GM19452 (cell line): ENCODE results near the gene SLC4A5.
"Not testable (repeated sequence)": the region's sequence is repeated elsewhere in the genome, so short reads cannot be mapped to it uniquely, and the experiment has no call there.

Experiments used
- ATAC-seq: cut with Tn5 transposase; IDR thresholded peaks from one replicate; pipeline ENCODE4 v1.9.1; 2021; ENCODE audit not compliant: unreplicated experiment

SLC4A5 gene

DNA sequence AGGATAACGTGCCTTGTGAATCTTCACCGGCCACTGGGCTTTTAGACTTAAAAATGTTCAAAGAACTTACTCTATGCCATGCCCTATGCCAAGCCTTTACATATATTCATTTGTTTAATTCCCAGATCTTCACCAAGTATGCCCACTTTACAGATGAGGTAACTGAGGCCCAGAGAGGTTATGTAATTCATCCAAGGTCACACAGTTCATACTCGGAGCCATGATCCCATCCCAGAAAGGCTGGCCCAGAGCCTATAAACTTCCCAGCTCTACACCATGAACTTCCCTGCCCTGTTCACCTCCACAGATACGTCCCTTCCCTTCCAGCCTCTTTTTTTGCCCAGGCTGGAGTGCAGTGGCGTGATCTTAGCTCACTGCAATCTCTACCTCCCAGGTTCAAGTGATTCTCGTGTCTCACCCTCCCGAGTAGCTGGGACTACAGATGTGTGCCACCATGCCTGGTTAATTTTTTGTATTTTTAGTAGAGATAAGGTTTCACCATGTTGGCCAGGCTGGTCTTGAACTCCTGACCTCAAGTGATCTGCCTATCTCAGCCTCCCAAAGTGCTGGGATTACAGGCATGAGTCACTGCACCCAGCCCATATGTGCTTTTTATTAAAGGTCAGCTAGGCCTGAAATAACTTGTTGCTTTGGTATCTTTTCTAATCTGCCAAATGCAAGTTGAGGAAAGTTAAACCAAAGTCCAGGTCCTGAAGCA lies 100.7 kb downstream of the SLC4A5 start:
- ATAC-seq, result no peak

DNA sequence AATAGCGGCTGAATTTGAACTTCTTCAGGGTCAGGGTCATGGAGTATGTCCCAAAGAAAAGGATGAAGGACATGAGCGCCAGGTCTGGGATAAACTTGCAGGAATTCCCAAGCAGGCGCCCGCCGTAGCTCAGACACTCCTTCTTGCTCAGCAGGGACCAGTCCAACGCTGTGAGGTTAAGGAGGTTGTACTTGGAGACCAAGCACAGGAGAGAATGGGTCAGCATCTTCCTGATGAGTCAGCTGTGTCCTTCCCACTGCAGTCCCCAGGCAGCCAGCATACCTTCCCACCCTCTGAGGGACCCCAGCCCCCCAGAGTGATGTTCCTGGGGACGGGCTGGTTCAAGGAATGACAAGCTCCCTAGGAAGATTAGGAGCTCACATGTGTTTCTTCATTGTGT lies 103.9 kb downstream of the SLC4A5 start:
- no peak for ATAC-seq

- no peak for ATAC-seq
Measured at GRCh38 chr2:74238879-74239278, 104.3 kb downstream of the SLC4A5 start.

GRCh38 chr2:74235041-74235440 lies 108.2 kb downstream of the SLC4A5 start:
- no peak for ATAC-seq

DNA sequence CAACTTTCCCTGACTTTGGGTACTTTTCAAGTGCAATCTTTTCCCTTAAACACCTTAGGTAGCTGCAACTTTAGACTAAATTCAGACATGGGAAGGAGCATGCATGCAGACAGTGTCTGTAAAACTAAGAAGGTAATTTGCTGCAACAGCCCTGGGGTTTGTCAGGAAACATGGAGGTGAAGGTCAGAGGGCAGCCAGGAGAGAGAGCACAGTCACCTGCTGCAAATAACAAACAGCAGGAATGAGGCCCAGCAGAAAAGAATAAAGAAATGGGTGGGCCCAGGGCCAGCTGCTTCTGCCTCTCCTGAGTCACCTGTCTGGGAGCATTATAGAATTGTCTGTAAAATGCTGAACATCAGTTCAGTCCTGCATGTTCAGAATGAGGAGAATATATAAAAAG lies 109.6 kb downstream of the SLC4A5 start:
- no peak for ATAC-seq

DNA sequence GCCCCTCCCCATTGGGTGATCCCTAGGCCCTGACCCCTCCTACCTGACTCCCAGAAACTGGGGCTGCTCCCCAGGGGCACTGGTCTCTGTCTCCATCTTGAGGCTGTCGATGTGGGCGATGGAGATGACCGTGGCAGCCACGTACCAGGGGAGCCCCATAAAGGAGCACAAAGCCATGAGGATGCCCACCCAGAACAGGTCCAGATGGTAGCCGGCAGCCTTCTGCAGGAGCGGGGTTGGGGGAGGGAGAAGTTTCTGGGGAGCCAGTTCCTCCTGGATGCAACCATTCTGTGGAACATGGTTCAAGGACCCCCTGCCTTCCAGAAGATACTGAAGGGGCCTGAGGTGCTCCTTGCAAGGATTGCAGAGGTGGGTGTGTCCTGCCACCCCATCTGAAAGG lies 110.8 kb downstream of the SLC4A5 start:
- no peak for ATAC-seq

GRCh38 chr2:74229865-74230264 lies 113.4 kb downstream of the SLC4A5 start:
- not testable (repeated sequence) for ATAC-seq

DNA sequence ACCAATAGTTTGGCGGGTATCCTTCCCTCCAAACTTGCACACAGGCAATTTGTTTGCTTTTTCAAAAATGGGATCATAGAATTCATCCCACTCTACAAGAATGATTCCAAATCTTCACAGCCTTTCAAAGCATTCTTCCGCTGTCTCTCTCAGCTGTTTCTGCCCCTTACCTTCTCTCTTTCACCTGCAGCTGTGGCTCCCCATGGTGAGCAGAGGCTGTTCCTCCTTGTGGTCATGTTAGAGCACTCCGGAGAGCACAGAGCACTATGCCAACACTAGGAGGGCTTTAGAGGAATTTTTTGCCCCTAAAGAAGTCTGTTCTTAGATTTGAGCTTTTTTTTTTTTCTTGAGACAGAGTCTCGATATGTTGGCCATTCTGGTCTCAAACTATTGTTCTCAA lies 114.4 kb downstream of the SLC4A5 start:
- no peak for ATAC-seq

DNA sequence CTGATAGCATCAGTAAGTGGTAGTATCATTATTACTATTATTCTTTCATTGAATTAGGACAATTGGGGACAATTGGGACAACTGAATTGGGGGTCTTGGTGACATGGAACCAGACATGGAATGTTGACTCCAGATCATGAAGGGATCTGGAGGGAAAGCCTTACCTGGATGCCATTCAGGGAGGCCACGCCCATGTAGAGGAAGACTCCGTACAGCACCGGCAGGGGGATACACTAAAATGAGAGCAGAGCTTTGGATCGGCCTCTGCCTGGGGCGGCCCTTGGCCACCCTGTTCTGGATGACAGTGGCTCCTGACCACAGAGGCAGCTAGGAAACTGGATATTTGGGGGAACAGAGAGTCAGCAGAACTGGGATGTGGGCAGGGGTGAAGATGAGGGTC lies 115.6 kb downstream of the SLC4A5 start:
- no peak for ATAC-seq

GRCh38 chr2:74226648-74227213 lies 116.5 kb downstream of the SLC4A5 start:
- no peak for ATAC-seq

- ATAC-seq, result no peak
Measured at GRCh38 chr2:74225698-74226459, 117.3 kb downstream of the SLC4A5 start.

- no peak for ATAC-seq
Measured at GRCh38 chr2:74223941-74224770, 119.1 kb downstream of the SLC4A5 start.

GRCh38 chr2:74222300-74222650 lies 120.9 kb downstream of the SLC4A5 start:
- ATAC-seq, result no peak

- ATAC-seq, result no peak
Measured at GRCh38 chr2:74221604-74222299, 121.5 kb downstream of the SLC4A5 start.

- no peak for ATAC-seq
Measured at GRCh38 chr2:74221091-74221490, 122.1 kb downstream of the SLC4A5 start.

- ATAC-seq, result no peak
Measured at GRCh38 chr2:74219846-74220486, 123.2 kb downstream of the SLC4A5 start.

- ATAC-seq, result no peak
Measured at GRCh38 chr2:74216642-74217041, 126.6 kb downstream of the SLC4A5 start.

DNA sequence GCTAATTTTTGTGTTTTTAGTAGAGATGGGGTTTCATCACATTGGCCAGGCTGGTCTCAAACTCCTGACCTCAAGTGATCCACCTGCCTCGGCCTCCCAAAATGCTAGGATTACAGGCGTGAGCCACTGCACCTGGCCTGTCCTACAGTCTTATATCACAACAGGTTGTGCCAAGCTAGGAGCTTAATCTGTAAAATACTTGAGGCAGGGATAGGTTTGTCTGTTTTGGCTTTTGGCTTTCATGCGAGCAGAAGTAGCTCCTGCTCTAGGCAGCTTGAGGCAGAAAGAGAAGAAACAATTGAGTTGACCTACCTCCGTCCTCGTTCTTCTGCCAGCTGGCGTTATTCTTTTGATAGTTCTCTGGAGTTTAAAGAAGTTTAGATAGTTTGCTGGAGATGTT lies 127.4 kb downstream of the SLC4A5 start:
- ATAC-seq, result not testable (repeated sequence)

GRCh38 chr2:74212702-74213410 lies 130.4 kb downstream of the SLC4A5 start:
- no peak for ATAC-seq
